IPS-15b (cell line): ENCODE results near the gene PRKCA.
"Not testable (repeated sequence)": the region's sequence is repeated elsewhere in the genome, so short reads cannot be mapped to it uniquely, and the experiment has no call there.

Source experiments
- H3K27me3 ChIP-seq: one replicate; pipeline ENCODE4 v1.6.1; 2013; ENCODE audit warnings: low read length; ENCODE audit not compliant: control insufficient read depth, insufficient read depth
- H3K36me3 ChIP-seq: one replicate; pipeline ENCODE4 v1.6.1; 2013; ENCODE audit warnings: low read length; ENCODE audit not compliant: control insufficient read depth, insufficient read depth
- H3K4me1 ChIP-seq: one replicate; pipeline ENCODE4 v1.6.1; 2013; ENCODE audit warnings: mild to moderate bottlenecking, low read length; ENCODE audit not compliant: control insufficient read depth, insufficient read depth
- H3K4me3 ChIP-seq: one replicate; pipeline ENCODE4 v1.5.1; 2013; ENCODE audit warnings: low read depth, low read length
- H3K9ac ChIP-seq: one replicate; pipeline ENCODE4 v1.6.1; 2013; ENCODE audit warnings: low read depth, mild to moderate bottlenecking, low read length
- H3K9me3 ChIP-seq: one replicate; pipeline ENCODE4 v1.6.1; 2013; ENCODE audit warnings: mild to moderate bottlenecking, low read length; ENCODE audit not compliant: control insufficient read depth, insufficient read depth

PRKCA gene

GRCh38 chr17:66479230-66479889 lies 176.9 kb downstream of the PRKCA start:
- not testable (repeated sequence) for H3K27me3 ChIP-seq, H3K4me3 ChIP-seq, H3K36me3 ChIP-seq, H3K9ac ChIP-seq, H3K9me3 ChIP-seq
- peaks cover 14% of the 10 kb centered on the region for H3K4me1 ChIP-seq

GRCh38 chr17:66480243-66480642 lies 177.8 kb downstream of the PRKCA start:
- Histone ChIP-seq H3K9ac (no peak overlapping the region), H3K4me3 (no peak overlapping the region), H3K9me3 (no peaks in the 10 kb centered on the region), H3K27me3 (no peaks in the 10 kb centered on the region), H3K4me1 (peaks cover 12% of the 10 kb centered on the region), H3K36me3 (no peaks in the 10 kb centered on the region)

GRCh38 chr17:66480802-66481201 lies 178.4 kb downstream of the PRKCA start:
- no peaks in the 10 kb centered on the region for H3K36me3 ChIP-seq
- H3K27me3 ChIP-seq: no peaks in the 10 kb centered on the region
- peaks cover 9% of the 10 kb centered on the region for H3K4me1 ChIP-seq
- no peaks in the 10 kb centered on the region for H3K9me3 ChIP-seq
- no peak overlapping the region for H3K4me3 ChIP-seq
- no peak overlapping the region for H3K9ac ChIP-seq

- H3K36me3 ChIP-seq: no peaks in the 10 kb centered on the region
- H3K9ac ChIP-seq: no peak overlapping the region
- no peak overlapping the region for H3K4me3 ChIP-seq
- no peaks in the 10 kb centered on the region for H3K27me3 ChIP-seq
- H3K9me3 ChIP-seq: no peaks in the 10 kb centered on the region
- peaks cover 9% of the 10 kb centered on the region for H3K4me1 ChIP-seq
Observed at GRCh38 chr17:66481271-66481670, 178.9 kb downstream of the PRKCA start.

DNA sequence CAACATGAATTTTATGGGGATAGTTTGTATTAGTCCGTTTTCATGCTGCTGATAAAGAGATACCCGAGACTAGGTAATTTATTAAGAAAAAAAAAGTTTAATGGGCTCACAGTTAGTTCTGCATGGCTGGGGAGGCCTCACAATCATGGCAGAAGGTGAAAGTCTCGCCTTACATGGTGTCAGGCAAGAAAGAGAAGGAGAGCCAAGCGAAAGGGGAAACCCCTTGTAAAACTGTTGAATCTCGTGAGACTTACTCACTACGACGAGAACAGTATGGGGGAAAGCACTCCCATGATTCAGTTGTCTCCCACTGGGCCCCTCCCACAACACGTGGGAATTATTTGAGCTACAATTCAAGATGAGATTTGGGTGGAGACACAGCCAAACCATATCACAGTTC lies 181.5 kb downstream of the PRKCA start:
- Histone ChIP-seq H3K9ac (no peak overlapping the region), H3K27me3 (no peaks in the 10 kb centered on the region), H3K4me3 (no peak overlapping the region), H3K9me3 (no peaks in the 10 kb centered on the region), H3K36me3 (no peaks in the 10 kb centered on the region), H3K4me1 (peaks cover 9% of the 10 kb centered on the region)

GRCh38 chr17:66485309-66485947 lies 183.0 kb downstream of the PRKCA start:
- H3K27me3 ChIP-seq: no peaks in the 10 kb centered on the region
- peaks cover 7% of the 10 kb centered on the region for H3K4me1 ChIP-seq
- H3K4me3 ChIP-seq: no peak overlapping the region
- no peaks in the 10 kb centered on the region for H3K36me3 ChIP-seq
- no peaks in the 10 kb centered on the region for H3K9me3 ChIP-seq
- no peak overlapping the region for H3K9ac ChIP-seq

DNA sequence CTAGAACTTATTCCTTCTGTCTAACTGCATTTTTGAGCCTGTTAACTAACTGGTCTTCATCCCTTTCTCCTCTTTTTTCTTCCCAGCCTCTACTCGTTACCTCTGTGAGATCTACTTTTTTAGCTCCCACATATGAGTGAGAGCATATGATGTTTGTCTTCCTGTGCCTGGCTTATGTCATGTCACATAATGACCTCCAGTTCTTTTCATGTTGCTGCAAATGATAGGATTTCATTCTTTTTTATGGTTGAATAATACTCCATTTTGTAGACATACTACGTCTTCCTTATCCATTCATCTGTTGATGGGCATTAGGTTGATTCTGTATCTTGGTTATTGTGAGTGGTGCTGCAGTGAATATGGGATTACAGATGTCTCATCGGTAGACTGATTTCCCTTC lies 184.7 kb downstream of the PRKCA start:
- H3K27me3 ChIP-seq: no peaks in the 10 kb centered on the region
- H3K36me3 ChIP-seq: no peaks in the 10 kb centered on the region
- no peaks in the 10 kb centered on the region for H3K9me3 ChIP-seq
- peaks cover 7% of the 10 kb centered on the region for H3K4me1 ChIP-seq
- no peak overlapping the region for H3K4me3 ChIP-seq
- H3K9ac ChIP-seq: no peak overlapping the region

- H3K27me3 ChIP-seq: no peaks in the 10 kb centered on the region
- H3K9ac ChIP-seq: no peak overlapping the region
- no peaks in the 10 kb centered on the region for H3K36me3 ChIP-seq
- no peak overlapping the region for H3K4me3 ChIP-seq
- H3K4me1 ChIP-seq: peaks cover 15% of the 10 kb centered on the region
- H3K9me3 ChIP-seq: no peaks in the 10 kb centered on the region
Observed at GRCh38 chr17:66487981-66488468, 185.6 kb downstream of the PRKCA start.

DNA sequence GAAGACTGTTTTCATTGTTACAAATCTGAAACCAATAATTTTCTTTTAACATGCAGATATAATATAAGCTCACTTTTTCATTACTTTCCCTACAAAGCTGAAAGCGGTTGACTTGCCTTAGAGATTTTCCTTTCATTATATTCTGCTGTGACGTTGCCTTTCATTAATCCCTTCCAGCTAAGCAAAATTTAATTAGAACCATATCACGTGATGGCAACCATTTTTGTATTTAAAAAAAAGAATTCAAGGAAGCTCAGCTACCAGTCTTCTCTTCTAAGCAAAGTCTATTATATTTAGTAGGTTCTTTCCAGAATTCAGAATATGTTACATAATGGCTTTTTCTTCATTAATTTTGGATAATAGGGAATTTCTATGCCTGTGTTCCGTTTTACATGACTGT lies 186.5 kb downstream of the PRKCA start:
- Histone ChIP-seq H3K4me1 (peaks cover 20% of the 10 kb centered on the region), H3K27me3 (no peaks in the 10 kb centered on the region), H3K4me3 (no peak overlapping the region), H3K36me3 (no peaks in the 10 kb centered on the region), H3K9ac (no peak overlapping the region), H3K9me3 (no peaks in the 10 kb centered on the region)

- not testable (repeated sequence) for H3K9me3 ChIP-seq, H3K9ac ChIP-seq, H3K36me3 ChIP-seq, H3K27me3 ChIP-seq, H3K4me3 ChIP-seq
- peaks cover 26% of the 10 kb centered on the region for H3K4me1 ChIP-seq
Observed at GRCh38 chr17:66489576-66489975, 187.2 kb downstream of the PRKCA start.

DNA sequence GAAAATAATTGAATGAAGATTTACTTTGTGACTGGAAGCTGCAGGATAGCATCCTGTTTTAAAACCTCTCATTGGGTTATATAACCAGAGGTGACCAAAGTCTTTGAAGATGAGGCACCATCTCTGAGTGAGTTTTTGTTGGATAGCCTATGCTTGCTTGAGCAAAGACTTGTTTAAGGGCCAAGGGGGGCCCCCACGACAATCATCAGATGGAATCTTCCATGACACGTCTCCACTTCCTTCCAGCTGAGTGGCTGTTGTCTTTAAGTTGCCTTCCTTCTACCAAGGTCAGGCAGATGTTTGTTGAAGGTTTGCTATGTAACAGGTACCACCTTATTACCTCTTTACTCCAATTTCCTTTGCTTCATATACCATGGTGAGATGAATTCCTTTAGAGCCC lies 188.8 kb downstream of the PRKCA start:
- Histone ChIP-seq H3K36me3 (no peaks in the 10 kb centered on the region), H3K4me3 (no peak overlapping the region), H3K9me3 (no peaks in the 10 kb centered on the region), H3K27me3 (no peaks in the 10 kb centered on the region), H3K4me1 (peaks cover 19% of the 10 kb centered on the region), H3K9ac (no peak overlapping the region)

- Histone ChIP-seq H3K4me3 (no peak overlapping the region), H3K9me3 (no peaks in the 10 kb centered on the region), H3K27me3 (no peaks in the 10 kb centered on the region), H3K36me3 (no peaks in the 10 kb centered on the region), H3K9ac (no peak overlapping the region), H3K4me1 (peaks cover 19% of the 10 kb centered on the region)
Observed at GRCh38 chr17:66491665-66492064, 189.3 kb downstream of the PRKCA start.
